KMS-11 (cell line): ENCODE data around the gene ADGRB2.

Source experiments
- H2AFZ ChIP-seq: fragments of 200-600 bp; sonication (generic); 2 replicates; pipeline ENCODE4 v1.6.1; 2016; ENCODE audit warnings: antibody characterized with exemption, mixed run types, low read depth
- H3K27ac ChIP-seq: fragments of 200-600 bp; sonication (generic); 2 replicates; pipeline ENCODE4 v1.6.1; 2016; ENCODE audit warnings: mild to moderate bottlenecking, mixed run types
- H3K27me3 ChIP-seq: fragments of 200-600 bp; sonication (generic); 2 replicates; pipeline ENCODE4 v1.6.1; 2017; ENCODE audit warnings: mild to moderate bottlenecking, low read depth, mixed run types, moderate library complexity; ENCODE audit not compliant: insufficient read depth
- H3K36me3 ChIP-seq: fragments of 200-600 bp; sonication (generic); 2 replicates; pipeline ENCODE4 v1.6.1; 2017; ENCODE audit warnings: mild to moderate bottlenecking, mixed run types; ENCODE audit not compliant: insufficient read depth
- H3K4me1 ChIP-seq: fragments of 200-600 bp; sonication (generic); 2 replicates; pipeline ENCODE4 v1.6.1; 2016; ENCODE audit warnings: mild to moderate bottlenecking, low read depth, mixed run types; ENCODE audit not compliant: poor library complexity, severe bottlenecking
- H3K4me2 ChIP-seq: fragments of 200-600 bp; sonication (generic); 2 replicates; pipeline ENCODE4 v1.7.0; 2016; ENCODE audit warnings: mild to moderate bottlenecking, mixed run types
- H3K4me3 ChIP-seq: fragments of 200-600 bp; sonication (generic); IDR thresholded peaks from 2 replicates; pipeline ENCODE4 v1.6.1; 2017; ENCODE audit warnings: low read depth, low read length, mixed read lengths; ENCODE audit not compliant: insufficient read depth
- H3K79me2 ChIP-seq: fragments of 200-600 bp; sonication (generic); 2 replicates; pipeline ENCODE4 v1.6.1; 2016; ENCODE audit warnings: low read depth, mixed run types; ENCODE audit not compliant: insufficient read depth
- H3K9ac ChIP-seq: fragments of 200-600 bp; sonication (generic); 2 replicates; pipeline ENCODE4 v1.6.1; 2016; ENCODE audit warnings: mild to moderate bottlenecking, mixed run types
- H4K20me1 ChIP-seq: fragments of 200-600 bp; sonication (generic); 2 replicates; pipeline ENCODE4 v1.6.1; 2016; ENCODE audit warnings: mild to moderate bottlenecking, mixed run types; ENCODE audit not compliant: insufficient read depth
- CTCF ChIP-seq: fragments of 200-600 bp; sonication (generic); conservative IDR thresholded peaks from 2 replicates; pipeline ENCODE4 v1.6.1; 2017; ENCODE audit warnings: low read depth, mild to moderate bottlenecking, antibody characterized with exemption, low read length, moderate library complexity, mixed read lengths

Gene ADGRB2

GRCh38 chr1:31754397-31754796 is 9.7 kb downstream of the ADGRB2 start:
- Histone ChIP-seq H3K27me3 (no peaks in the 10 kb centered on the region; the same call in 1 of the 2 replicates), H3K4me3 (no peak overlapping the region), H3K27ac (no peak overlapping the region), H3K4me2 (no peak overlapping the region), H2AFZ (no peak overlapping the region), H3K79me2 (no peaks in the 10 kb centered on the region), H3K4me1 (peaks cover 6% of the 10 kb centered on the region), H4K20me1 (no peaks in the 10 kb centered on the region), H3K9ac (no peak overlapping the region), H3K36me3 (no peaks in the 10 kb centered on the region)
- TF ChIP-seq CTCF = no peak

GRCh38 chr1:31753707-31754349 is 10.3 kb downstream of the ADGRB2 start:
- no peak overlapping the region for H2AFZ ChIP-seq
- H3K4me3 ChIP-seq = no peak overlapping the region
- peaks cover 6% of the 10 kb centered on the region for H3K4me1 ChIP-seq
- H4K20me1 ChIP-seq = no peaks in the 10 kb centered on the region
- TF ChIP-seq CTCF = no peak
- no peak overlapping the region for H3K27ac ChIP-seq
- no peak overlapping the region for H3K4me2 ChIP-seq
- H3K36me3 ChIP-seq = no peaks in the 10 kb centered on the region
- no peak overlapping the region for H3K9ac ChIP-seq
- no peaks in the 10 kb centered on the region; the same call in 1 of the 2 replicates for H3K27me3 ChIP-seq
- no peaks in the 10 kb centered on the region for H3K79me2 ChIP-seq

- no peaks in the 10 kb centered on the region for H3K79me2 ChIP-seq
- no peaks in the 10 kb centered on the region for H4K20me1 ChIP-seq
- no peak overlapping the region for H2AFZ ChIP-seq
- H3K4me1 ChIP-seq = peaks cover 6% of the 10 kb centered on the region
- TF ChIP-seq CTCF = no peak
- H3K4me2 ChIP-seq = no peak overlapping the region
- no peak overlapping the region for H3K9ac ChIP-seq
- no peak overlapping the region for H3K27ac ChIP-seq
- no peaks in the 10 kb centered on the region; the same call in 1 of the 2 replicates for H3K27me3 ChIP-seq
- H3K36me3 ChIP-seq = no peaks in the 10 kb centered on the region
- H3K4me3 ChIP-seq = no peak overlapping the region
Observed at GRCh38 chr1:31752952-31753475, 11.1 kb downstream of the ADGRB2 start.

GRCh38 chr1:31752258-31752657 is 11.9 kb downstream of the ADGRB2 start:
- no peak overlapping the region for H3K27ac ChIP-seq
- H4K20me1 ChIP-seq = no peaks in the 10 kb centered on the region
- no peak overlapping the region for H3K4me3 ChIP-seq
- no peak overlapping the region for H3K9ac ChIP-seq
- no peaks in the 10 kb centered on the region for H3K36me3 ChIP-seq
- peaks cover 6% of the 10 kb centered on the region for H3K4me1 ChIP-seq
- no peaks in the 10 kb centered on the region; the same call in 1 of the 2 replicates for H3K27me3 ChIP-seq
- no peak for TF ChIP-seq CTCF
- H2AFZ ChIP-seq = no peak overlapping the region
- no peaks in the 10 kb centered on the region for H3K79me2 ChIP-seq
- H3K4me2 ChIP-seq = no peak overlapping the region
